Measurements from ENCODE around the gene LHFPL3. TPM values are rescaled to one million over a fixed set of nuclear protein-coding genes. Genes with fewer than 3 reads are reported as not detected.
A peak's percentile ranks its signal among the peaks of the same experiment; 100 is the strongest.
"Not testable (repeated sequence)": the region's sequence is repeated elsewhere in the genome, so short reads cannot be mapped to it uniquely, and the experiment has no call there.

Gene LHFPL3
- total and polyA plus RNA-seq, 2 donors (not counting 1 experiment from before 2014, with no cell fraction given) = not detected

DNA sequence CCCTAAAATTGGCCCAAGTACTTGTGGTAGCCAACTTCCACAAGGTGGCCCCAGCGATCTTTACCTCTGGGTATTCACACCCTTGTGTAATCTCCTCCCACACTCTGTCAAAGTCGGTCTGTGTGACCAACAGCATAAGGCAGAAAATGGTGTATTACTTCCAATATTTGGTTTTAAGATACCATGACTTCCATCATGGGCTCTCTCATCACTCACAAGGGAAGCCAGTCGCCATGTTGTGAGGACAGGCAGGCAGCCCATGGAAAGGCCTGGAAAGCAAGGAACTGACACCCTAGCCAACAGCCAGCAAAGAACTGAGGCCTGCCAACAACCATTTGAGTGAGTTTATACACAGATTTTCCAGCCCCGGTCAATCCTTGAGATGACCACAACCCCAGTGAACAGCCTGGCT, 594.6 kb downstream of the LHFPL3 start:
- H3K4me1 ChIP-seq (ENCODE audit: control insufficient read depth, extremely low read depth, insufficient read depth, low read length) = peaks cover 8% of the 10 kb centered on the region
- no peak overlapping the region for H3K4me3 ChIP-seq (replicated peaks in 1 of 4; ENCODE audit: control extremely low read depth in 1 of 4, insufficient read depth in 1 of 4, low read depth in 3 of 4, low read length in 4 of 4)
- no peaks in the 10 kb centered on the region for H3K27me3 ChIP-seq (ENCODE audit: control insufficient read depth, insufficient read depth, low read length)
- H3K9ac ChIP-seq (ENCODE audit: insufficient read depth, low read length) = no peak overlapping the region
- peak overlapping the region; percentile 52 for H3K27ac ChIP-seq (ENCODE audit: insufficient read depth, low read length)
- peak; percentile 82 to 91 for DNase-seq (ENCODE audit: low read depth in 2 of 2)
- H2AFZ ChIP-seq (ENCODE audit: low read length) = peak overlapping the region; percentile 92
- H3K79me2 ChIP-seq (ENCODE audit: control insufficient read depth, insufficient read depth, low read length) = no peaks in the 10 kb centered on the region
- TF ChIP-seq EZH2 (IDR thresholded peaks at IDR 0.05; ENCODE audit: low read length, missing control alignments) = no peak
- TF ChIP-seq, protein P1, sequence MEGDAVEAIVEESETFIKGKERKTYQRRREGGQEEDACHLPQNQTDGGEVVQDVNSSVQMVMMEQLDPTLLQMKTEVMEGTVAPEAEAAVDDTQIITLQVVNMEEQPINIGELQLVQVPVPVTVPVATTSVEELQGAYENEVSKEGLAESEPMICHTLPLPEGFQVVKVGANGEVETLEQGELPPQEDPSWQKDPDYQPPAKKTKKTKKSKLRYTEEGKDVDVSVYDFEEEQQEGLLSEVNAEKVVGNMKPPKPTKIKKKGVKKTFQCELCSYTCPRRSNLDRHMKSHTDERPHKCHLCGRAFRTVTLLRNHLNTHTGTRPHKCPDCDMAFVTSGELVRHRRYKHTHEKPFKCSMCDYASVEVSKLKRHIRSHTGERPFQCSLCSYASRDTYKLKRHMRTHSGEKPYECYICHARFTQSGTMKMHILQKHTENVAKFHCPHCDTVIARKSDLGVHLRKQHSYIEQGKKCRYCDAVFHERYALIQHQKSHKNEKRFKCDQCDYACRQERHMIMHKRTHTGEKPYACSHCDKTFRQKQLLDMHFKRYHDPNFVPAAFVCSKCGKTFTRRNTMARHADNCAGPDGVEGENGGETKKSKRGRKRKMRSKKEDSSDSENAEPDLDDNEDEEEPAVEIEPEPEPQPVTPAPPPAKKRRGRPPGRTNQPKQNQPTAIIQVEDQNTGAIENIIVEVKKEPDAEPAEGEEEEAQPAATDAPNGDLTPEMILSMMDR (conservative IDR thresholded peaks at IDR 0.05 in 1 of 2, IDR thresholded peaks at IDR 0.05 in 1 of 2; ENCODE audit: low read depth in 1 of 2, low read length in 2 of 2) = peak; percentile 62 to 73
- peak overlapping the region; percentile 52 for H3K4me2 ChIP-seq (ENCODE audit: extremely low read depth, insufficient read depth, low read length)
- H4K20me1 ChIP-seq (ENCODE audit: control insufficient read depth, extremely low read depth, insufficient read depth, low read length) = no peaks in the 10 kb centered on the region
- no peaks in the 10 kb centered on the region for H3K9me3 ChIP-seq (ENCODE audit: control insufficient read depth, insufficient read depth, low read depth, low read length)
- no peaks in the 10 kb centered on the region for H3K36me3 ChIP-seq (ENCODE audit: control insufficient read depth, insufficient read depth, low read length)

DNA sequence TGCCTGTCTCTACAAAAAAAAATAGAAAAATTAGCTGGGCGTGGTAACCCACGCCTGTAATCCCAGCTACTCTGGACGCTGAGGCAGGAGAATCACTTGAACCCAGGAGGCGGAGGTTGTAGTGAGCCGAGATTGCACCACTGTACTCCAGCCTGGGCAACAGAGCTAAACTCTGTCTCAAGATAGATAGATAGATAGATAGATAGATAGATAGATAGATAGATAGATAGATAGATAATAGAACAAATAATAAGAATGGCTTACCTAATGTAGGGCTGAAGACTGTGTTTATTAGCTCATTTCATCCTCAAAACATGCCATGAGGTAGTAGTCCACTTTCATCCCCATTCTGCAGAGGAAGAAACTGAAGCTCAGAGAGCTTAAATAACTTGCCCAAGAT, 597.8 kb downstream of the LHFPL3 start:
- H3K79me2 ChIP-seq (ENCODE audit: control insufficient read depth, insufficient read depth, low read length); H3K36me3 ChIP-seq (ENCODE audit: control insufficient read depth, insufficient read depth, low read length); H3K9ac ChIP-seq (ENCODE audit: insufficient read depth, low read length); H3K4me1 ChIP-seq (ENCODE audit: control insufficient read depth, extremely low read depth, insufficient read depth, low read length); H4K20me1 ChIP-seq (ENCODE audit: control insufficient read depth, extremely low read depth, insufficient read depth, low read length); H2AFZ ChIP-seq (ENCODE audit: low read length); H3K4me3 ChIP-seq (replicated peaks in 1 of 4; ENCODE audit: control extremely low read depth in 1 of 4, insufficient read depth in 1 of 4, low read depth in 3 of 4, low read length in 4 of 4); H3K27ac ChIP-seq (ENCODE audit: insufficient read depth, low read length); H3K4me2 ChIP-seq (ENCODE audit: extremely low read depth, insufficient read depth, low read length); H3K9me3 ChIP-seq (ENCODE audit: control insufficient read depth, insufficient read depth, low read depth, low read length); DNase-seq (ENCODE audit: low read depth in 2 of 2); H3K27me3 ChIP-seq (ENCODE audit: control insufficient read depth, insufficient read depth, low read length): not testable (repeated sequence)

DNA sequence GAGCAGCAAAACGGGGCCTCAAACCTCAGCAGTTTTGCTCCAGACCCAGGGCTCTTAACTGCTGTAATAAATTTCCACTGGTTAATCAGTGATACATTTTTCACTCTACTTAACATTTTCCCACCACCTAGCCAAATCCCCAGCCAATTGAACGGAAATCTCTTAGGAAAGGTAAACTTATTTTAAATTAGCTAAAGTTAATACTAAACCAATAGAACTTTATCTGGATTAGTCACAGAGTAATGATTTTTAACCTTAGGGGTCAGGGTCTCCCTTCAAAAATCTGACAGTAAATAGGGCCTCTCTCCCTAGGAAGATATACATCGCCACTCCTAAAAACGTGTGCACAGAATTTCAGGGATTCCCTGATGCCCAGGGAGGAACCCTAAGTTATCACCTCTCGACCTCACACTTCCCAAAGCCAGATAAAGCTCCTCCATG, 598.2 kb downstream of the LHFPL3 start:
- no peaks in the 10 kb centered on the region for H3K79me2 ChIP-seq (ENCODE audit: control insufficient read depth, insufficient read depth, low read length)
- H3K4me3 ChIP-seq (replicated peaks in 1 of 4; ENCODE audit: control extremely low read depth in 1 of 4, insufficient read depth in 1 of 4, low read depth in 3 of 4, low read length in 4 of 4) = no peak overlapping the region
- TF ChIP-seq EZH2 (IDR thresholded peaks at IDR 0.05; ENCODE audit: low read length, missing control alignments) = no peak
- TF ChIP-seq, protein P1 (conservative IDR thresholded peaks at IDR 0.05 in 1 of 2, IDR thresholded peaks at IDR 0.05 in 1 of 2; ENCODE audit: low read depth in 1 of 2, low read length in 2 of 2) = no peak
- H3K4me2 ChIP-seq (ENCODE audit: extremely low read depth, insufficient read depth, low read length) = no peak overlapping the region
- H3K27ac ChIP-seq (ENCODE audit: insufficient read depth, low read length) = no peak overlapping the region
- no peaks in the 10 kb centered on the region for H3K9me3 ChIP-seq (ENCODE audit: control insufficient read depth, insufficient read depth, low read depth, low read length)
- no peak overlapping the region for H2AFZ ChIP-seq (ENCODE audit: low read length)
- no peak overlapping the region for H3K9ac ChIP-seq (ENCODE audit: insufficient read depth, low read length)
- no peaks in the 10 kb centered on the region for H3K27me3 ChIP-seq (ENCODE audit: control insufficient read depth, insufficient read depth, low read length)
- no peaks in the 10 kb centered on the region for H4K20me1 ChIP-seq (ENCODE audit: control insufficient read depth, extremely low read depth, insufficient read depth, low read length)
- H3K4me1 ChIP-seq (ENCODE audit: control insufficient read depth, extremely low read depth, insufficient read depth, low read length) = peaks cover 8% of the 10 kb centered on the region
- no peaks in the 10 kb centered on the region for H3K36me3 ChIP-seq (ENCODE audit: control insufficient read depth, insufficient read depth, low read length)
- no peak for DNase-seq (ENCODE audit: low read depth in 2 of 2)

Measured in fibroblast of lung (primary cell).